HG02798 (cell line): ENCODE measurements around the gene SIDT2.
A peak's percentile ranks its signal among the peaks of the same experiment; 100 is the strongest.
"Not testable (repeated sequence)": the region's sequence is repeated elsewhere in the genome, so short reads cannot be mapped to it uniquely, and the experiment has no call there.

Experiments used
- ATAC-seq: cut with Tn5 transposase; IDR thresholded peaks from one replicate; pipeline ENCODE4 v1.9.1; 2021; ENCODE audit warnings: mild to moderate bottlenecking; ENCODE audit not compliant: unreplicated experiment, poor library complexity

SIDT2 gene

GRCh38 chr11:117171404-117172061 lies 7.0 kb upstream of the SIDT2 start:
- no peak for ATAC-seq

GRCh38 chr11:117172724-117173421 lies 5.7 kb upstream of the SIDT2 start:
- no peak for ATAC-seq

GRCh38 chr11:117175104-117175503 lies 3.4 kb upstream of the SIDT2 start:
- no peak for ATAC-seq

GRCh38 chr11:117175781-117176180 lies 2.8 kb upstream of the SIDT2 start:
- no peak for ATAC-seq

GRCh38 chr11:117176186-117176585 lies 2.4 kb upstream of the SIDT2 start:
- no peak for ATAC-seq

- no peak for ATAC-seq
Observed at GRCh38 chr11:117177534-117178209, 871 bp upstream of the SIDT2 start.

- peak; percentile 20 for ATAC-seq
Observed at GRCh38 chr11:117179048-117179999, 781 bp downstream of the SIDT2 start.

GRCh38 chr11:117180020-117180419 lies 1.5 kb downstream of the SIDT2 start:
- no peak for ATAC-seq

- ATAC-seq, result peak; percentile 25
Observed at GRCh38 chr11:117180661-117181585, 2.4 kb downstream of the SIDT2 start.

GRCh38 chr11:117181586-117182550 lies 3.3 kb downstream of the SIDT2 start:
- no peak for ATAC-seq

GRCh38 chr11:117182551-117182935 lies 4.0 kb downstream of the SIDT2 start:
- ATAC-seq, result no peak

GRCh38 chr11:117183178-117183577 lies 4.6 kb downstream of the SIDT2 start:
- ATAC-seq, result not testable (repeated sequence)

- ATAC-seq, result no peak
Observed at GRCh38 chr11:117183724-117184349, 5.3 kb downstream of the SIDT2 start.

GRCh38 chr11:117185736-117186430 lies 7.3 kb downstream of the SIDT2 start:
- ATAC-seq, result no peak

GRCh38 chr11:117186431-117186761 lies 7.9 kb downstream of the SIDT2 start:
- no peak for ATAC-seq

GRCh38 chr11:117187007-117187406 lies 8.5 kb downstream of the SIDT2 start:
- ATAC-seq, result no peak

- no peak for ATAC-seq
Observed at GRCh38 chr11:117187428-117187798, 8.9 kb downstream of the SIDT2 start.
